PC-3 (cell line): ENCODE data around the gene RIPOR3. TPM values are rescaled to one million over a fixed set of nuclear protein-coding genes. Genes with fewer than 3 reads are reported as not detected.

Source experiments
- ATAC-seq: fragments of 200-7000 bp; cut with Tn5 transposase; 2 replicates; pipeline ENCODE4 v1.9.1; 2020; ENCODE audit warnings: mild to moderate bottlenecking, moderate library complexity
- BruUV-seq: library from RNA; stranded (reverse); fragments of 400-500 nt; replicated peaks from 2 replicates; lab custom pipeline; 2021; lab: Mats Ljungman, UMichigan
- CTCF ChIA-PET: fragments of 300-600 bp; sonication (Branson Sonifier 250); formaldehyde crosslinking; loops from one replicate; lab custom pipeline; 2022; ENCODE audit warnings: antibody characterized with exemption; lab: Charles Lee
- POLR2A ChIA-PET: fragments of 300-600 bp; sonication (Branson Sonifier 250); formaldehyde crosslinking; loops from one replicate; lab custom pipeline; 2022; ENCODE audit warnings: antibody characterized with exemption; ENCODE audit not compliant: unreplicated experiment; lab: Charles Lee
- DNase-seq: peaks from one replicate; pipeline ENCODE4 v3.0.0-alpha.2; 2015
- H2AFZ ChIP-seq: fragments of 300-600 bp; sonication (generic); 2 replicates; pipeline ENCODE4 v1.6.0; 2016; ENCODE audit warnings: antibody characterized with exemption, low read length
- H3F3A ChIP-seq: fragments of 300-600 bp; sonication (generic); one replicate; pipeline ENCODE4 v1.6.0; 2017; ENCODE audit warnings: antibody characterized with exemption, low read length, control low read depth, mild to moderate bottlenecking; ENCODE audit not compliant: unreplicated experiment
- H3K27ac ChIP-seq: fragments of 300-600 bp; sonication (generic); 2 replicates; pipeline ENCODE4 v1.5.1; 2016; ENCODE audit warnings: mild to moderate bottlenecking, low read length
- H3K27me3 ChIP-seq: fragments of 300-600 bp; sonication (generic); 2 replicates; pipeline ENCODE4 v1.6.1; 2016; ENCODE audit warnings: low read length, mixed read lengths
- H3K36me3 ChIP-seq: fragments of 300-600 bp; sonication (generic); 2 replicates; pipeline ENCODE4 v1.6.1; 2016; ENCODE audit warnings: low read depth, mixed run types, low read length, mixed read lengths
- H3K4me1 ChIP-seq: fragments of 300-600 bp; sonication (generic); 2 replicates; pipeline ENCODE4 v1.5.1; 2016; ENCODE audit warnings: low read length; ENCODE audit not compliant: insufficient read depth
- H3K4me2 ChIP-seq: fragments of 300-600 bp; sonication (generic); 2 replicates; pipeline ENCODE4 v1.6.0; 2016; ENCODE audit warnings: low read length
- H3K4me3 ChIP-seq: fragments of 300-600 bp; sonication (generic); 2 replicates; pipeline ENCODE4 v1.5.1; 2016; ENCODE audit warnings: mild to moderate bottlenecking, low read length, mixed read lengths
- H3K79me2 ChIP-seq: fragments of 300-600 bp; sonication (generic); 2 replicates; pipeline ENCODE4 v1.6.1; 2017; ENCODE audit warnings: low read length, mixed read lengths
- H3K9ac ChIP-seq: fragments of 300-600 bp; sonication (generic); 2 replicates; pipeline ENCODE4 v1.6.0; 2016; ENCODE audit warnings: mild to moderate bottlenecking, low read length
- H3K9me2 ChIP-seq: fragments of 300-600 bp; sonication (generic); replicated peaks from 2 replicates; pipeline ENCODE4 v1.6.1; 2016; ENCODE audit warnings: mixed run types, low read length, mixed read lengths
- H3K9me3 ChIP-seq: fragments of 300-600 bp; sonication (generic); 2 replicates; pipeline ENCODE4 v1.6.1; 2016; ENCODE audit warnings: low read length, mixed read lengths
- H4K20me1 ChIP-seq: fragments of 300-600 bp; sonication (generic); 2 replicates; pipeline ENCODE4 v1.6.1; 2016; ENCODE audit warnings: low read length, mixed read lengths
- CTCF ChIP-seq: fragments of 300-600 bp; sonication (generic); conservative IDR thresholded peaks from 2 replicates; pipeline ENCODE4 v1.5.1; 2017; ENCODE audit warnings: antibody characterized with exemption, low read depth, mild to moderate bottlenecking, low read length
- EZH2 ChIP-seq: fragments of 300-600 bp; sonication (generic); IDR thresholded peaks from one replicate; pipeline ENCODE4 v1.6.1; 2017; ENCODE audit warnings: antibody characterized with exemption, mild to moderate bottlenecking, low read length; ENCODE audit not compliant: unreplicated experiment
- EZH2phosphoT487 ChIP-seq: fragments of 300-600 bp; sonication (generic); IDR thresholded peaks from 2 replicates; pipeline ENCODE4 v1.6.1; 2018; ENCODE audit warnings: mild to moderate bottlenecking, antibody characterized with exemption, low read length, borderline replicate concordance
- intact Hi-C: fragments of 100-400 bp; cut with micrococcal nuclease; formaldehyde crosslinking; loops from 2 replicates; pipeline ENCODE4 v1.9.0; 2023
- total RNA-seq: library from RNA; depleted of rRNA; stranded (reverse); fragments of >200 nt; gene quantifications from 2 replicates; pipeline ENCODE4 v1.2.3, GENCODE V29; 2014

Gene RIPOR3
- total RNA-seq, 1 experiment from 2014 or later: 0.04 TPM

GRCh38 chr20:50733644-50734349 is 42.5 kb upstream of the RIPOR3 start:
- TF ChIP-seq EZH2phosphoT487 (no peak), EZH2 (no peak), CTCF (no peak)
- H3K9ac ChIP-seq: no peak overlapping the region
- H3K4me1 ChIP-seq: peaks cover 56% of the 10 kb centered on the region
- POLR2A ChIA-PET: no interaction called here
- peaks cover 8% of the 10 kb centered on the region; the same call in 1 of the 2 replicates for H3K36me3 ChIP-seq
- peaks cover 75% of the 10 kb centered on the region for H3K79me2 ChIP-seq
- BruUV-seq: no TSS peak
- no peak overlapping the region for H2AFZ ChIP-seq
- H3K27me3 ChIP-seq: no peaks in the 10 kb centered on the region
- H3K27ac ChIP-seq: no peak overlapping the region
- peak overlapping the region; percentile 85 for H3K4me2 ChIP-seq
- H3F3A ChIP-seq: peaks cover 6% of the 10 kb centered on the region
- intact Hi-C loops: loop anchor here (5.0 to 10.0 kb wide), 2 partner anchors 71 to 619 kb away; partner anchors contain the start of gene UBE2V1
- peak overlapping the region; percentile 79 for H3K4me3 ChIP-seq
- peak; percentile 50 for DNase-seq
- ATAC-seq: no peak
- H3K9me2 ChIP-seq: no peaks in the 10 kb centered on the region
- CTCF ChIA-PET: interaction anchor here (1.0 to 2.1 kb wide), 2 partner anchors 15 to 71 kb away, joined by 3 to 12 read pairs; no protein-coding TSS in a partner anchor
- peaks cover 14% of the 10 kb centered on the region; the same call in 1 of the 2 replicates for H4K20me1 ChIP-seq
- H3K9me3 ChIP-seq: no peaks in the 10 kb centered on the region

GRCh38 chr20:50731930-50732690 is 40.8 kb upstream of the RIPOR3 start:
- peak overlapping the region; percentile 75 for H3K9ac ChIP-seq
- DNase-seq (peak; percentile 44), ATAC-seq (peak; percentile 2)
- H3K79me2 ChIP-seq: peaks cover 58% of the 10 kb centered on the region
- ChIA-PET POLR2A (no interaction called here), CTCF (interaction anchor here (2.1 kb wide), 1 partner anchor 17 kb away, joined by 12 read pairs; no protein-coding TSS in a partner anchor)
- TF ChIP-seq CTCF (no peak), EZH2 (no peak), EZH2phosphoT487 (no peak)
- H3F3A ChIP-seq: peaks cover 6% of the 10 kb centered on the region
- H3K27me3 ChIP-seq: no peaks in the 10 kb centered on the region
- H3K4me3 ChIP-seq: peak overlapping the region; percentile 79
- no peaks in the 10 kb centered on the region for H3K9me2 ChIP-seq
- no peaks in the 10 kb centered on the region for H3K9me3 ChIP-seq
- H3K4me2 ChIP-seq: peak overlapping the region; percentile 85
- H3K27ac ChIP-seq: no peak overlapping the region
- TSS peak; percentile 52 for BruUV-seq
- intact Hi-C loops: loop anchor here (1.0 to 10.0 kb wide), 4 partner anchors 13 to 617 kb away; partner anchors contain the start of gene UBE2V1
- H2AFZ ChIP-seq: peak overlapping the region; percentile 78
- peaks cover 62% of the 10 kb centered on the region for H3K4me1 ChIP-seq
- H3K36me3 ChIP-seq: no peaks in the 10 kb centered on the region
- peaks cover 14% of the 10 kb centered on the region; the same call in 1 of the 2 replicates for H4K20me1 ChIP-seq
